GM21390 (cell line): Measurements from ENCODE around the gene BRSK2.

ENCODE experiments used
- ATAC-seq: cut with Tn5 transposase; IDR thresholded peaks from one replicate; pipeline ENCODE4 v1.9.1; 2021; ENCODE audit not compliant: unreplicated experiment

Gene BRSK2

GRCh38 chr11:1461826-1462697 is 72.3 kb downstream of the BRSK2 start:
- ATAC-seq = no peak

- no peak for ATAC-seq
Observed at GRCh38 chr11:1462698-1462975, 72.9 kb downstream of the BRSK2 start.

- no peak for ATAC-seq
Observed at GRCh38 chr11:1463056-1463455, 73.3 kb downstream of the BRSK2 start.

- no peak for ATAC-seq
Observed at GRCh38 chr11:1466784-1467183, 77.0 kb downstream of the BRSK2 start.

- no peak for ATAC-seq
Observed at GRCh38 chr11:1467270-1467669, 77.5 kb downstream of the BRSK2 start.

GRCh38 chr11:1468002-1468401 is 78.3 kb downstream of the BRSK2 start:
- no peak for ATAC-seq

GRCh38 chr11:1468473-1469066 is 78.8 kb downstream of the BRSK2 start:
- no peak for ATAC-seq

GRCh38 chr11:1469287-1469910 is 79.7 kb downstream of the BRSK2 start:
- no peak for ATAC-seq

GRCh38 chr11:1469911-1470680 is 80.4 kb downstream of the BRSK2 start:
- ATAC-seq = no peak

- ATAC-seq = no peak
Observed at GRCh38 chr11:1470681-1471611, 81.2 kb downstream of the BRSK2 start.

GRCh38 chr11:1471736-1472135 is 82.0 kb downstream of the BRSK2 start:
- ATAC-seq = no peak

- ATAC-seq = no peak
Observed at GRCh38 chr11:1472180-1473005, 82.7 kb downstream of the BRSK2 start.

GRCh38 chr11:1473011-1473628 is 83.4 kb downstream of the BRSK2 start:
- no peak for ATAC-seq

GRCh38 chr11:1473786-1474185 is 84.1 kb downstream of the BRSK2 start:
- no peak for ATAC-seq

GRCh38 chr11:1475841-1476240 is 86.1 kb downstream of the BRSK2 start:
- no peak for ATAC-seq

GRCh38 chr11:1476940-1477736 is 87.4 kb downstream of the BRSK2 start:
- ATAC-seq = no peak

- ATAC-seq = no peak
Observed at GRCh38 chr11:1478011-1478410, 88.3 kb downstream of the BRSK2 start.

GRCh38 chr11:1478544-1478943 is 88.8 kb downstream of the BRSK2 start:
- no peak for ATAC-seq
